Ascending aorta (tissue), 2 donors: Measurements from ENCODE around the gene PRPF6. TPM values are rescaled to one million over a fixed set of nuclear protein-coding genes. Genes with fewer than 3 reads are reported as not detected.

ENCODE experiments used
- DNase-seq, 2 donors: peaks; one replicate each; pipeline ENCODE4 v3.0.0-alpha.2; 2019; ENCODE audit warnings: low spot score in 2 of 2
- H3K27ac ChIP-seq, 2 donors: fragments of 200-600 bp; sonication (generic); one replicate each; pipeline ENCODE4 v1.5.1; 2016 to 2017; ENCODE audit warnings: mild to moderate bottlenecking in 1 of 2
- H3K27me3 ChIP-seq: fragments of 200-600 bp; sonication (generic); one replicate; pipeline ENCODE4 v1.5.1; 2017
- H3K36me3 ChIP-seq, 2 donors: fragments of 200-600 bp; sonication (generic); one replicate each; pipeline ENCODE4 v1.5.1; 2016
- H3K4me1 ChIP-seq, 2 donors: fragments of 200-600 bp; sonication (generic); one replicate each; pipeline ENCODE4 v1.5.1; 2016 to 2017; ENCODE audit warnings: mild to moderate bottlenecking in 1 of 2
- H3K4me3 ChIP-seq, 2 donors: fragments of 200-600 bp; sonication (generic); one replicate each; pipeline ENCODE4 v1.5.1; 2016 to 2017; ENCODE audit warnings: mild to moderate bottlenecking in 1 of 2
- H3K9me3 ChIP-seq, 2 donors: fragments of 200-600 bp; sonication (generic); one replicate each; pipeline ENCODE4 v1.5.1; 2016
- intact Hi-C: fragments of 100-400 bp; cut with DNase I; formaldehyde crosslinking; loops from one replicate; pipeline ENCODE4 v1.15.1; 2023
- total RNA-seq: library from RNA; depleted of rRNA; stranded (reverse); fragments of >200 nt; gene quantifications from one replicate; pipeline ENCODE4 v1.1.0, GENCODE V29; 2016
- TF ChIP-seq, protein P1 (sequence below), 3 experiments: fragments of 200-600 bp in 2 of 3; fragments of 450-650 bp in 1 of 3; sonication (generic) in 2 of 3; IDR thresholded peaks; one replicate each; pipeline ENCODE4 v1.5.1; 2016 to 2019; ENCODE audit warnings: antibody characterized with exemption in 3 of 3, mild to moderate bottlenecking in 1 of 3, moderate library complexity in 1 of 3

The PRPF6 gene
- total RNA-seq, 1 donor from 2014 or later: 33.5 TPM

GRCh38 chr20:63935447-63935846 lies 45.5 kb upstream of the PRPF6 start:
- H3K9me3 ChIP-seq: no peaks in the 10 kb centered on the region
- no peaks in the 10 kb centered on the region for H3K27me3 ChIP-seq
- H3K4me1 ChIP-seq: no peaks in the 10 kb centered on the region
- H3K36me3 ChIP-seq: peaks cover 51 to 77% of the 10 kb centered on the region in 2 donors
- TF ChIP-seq, protein P1, sequence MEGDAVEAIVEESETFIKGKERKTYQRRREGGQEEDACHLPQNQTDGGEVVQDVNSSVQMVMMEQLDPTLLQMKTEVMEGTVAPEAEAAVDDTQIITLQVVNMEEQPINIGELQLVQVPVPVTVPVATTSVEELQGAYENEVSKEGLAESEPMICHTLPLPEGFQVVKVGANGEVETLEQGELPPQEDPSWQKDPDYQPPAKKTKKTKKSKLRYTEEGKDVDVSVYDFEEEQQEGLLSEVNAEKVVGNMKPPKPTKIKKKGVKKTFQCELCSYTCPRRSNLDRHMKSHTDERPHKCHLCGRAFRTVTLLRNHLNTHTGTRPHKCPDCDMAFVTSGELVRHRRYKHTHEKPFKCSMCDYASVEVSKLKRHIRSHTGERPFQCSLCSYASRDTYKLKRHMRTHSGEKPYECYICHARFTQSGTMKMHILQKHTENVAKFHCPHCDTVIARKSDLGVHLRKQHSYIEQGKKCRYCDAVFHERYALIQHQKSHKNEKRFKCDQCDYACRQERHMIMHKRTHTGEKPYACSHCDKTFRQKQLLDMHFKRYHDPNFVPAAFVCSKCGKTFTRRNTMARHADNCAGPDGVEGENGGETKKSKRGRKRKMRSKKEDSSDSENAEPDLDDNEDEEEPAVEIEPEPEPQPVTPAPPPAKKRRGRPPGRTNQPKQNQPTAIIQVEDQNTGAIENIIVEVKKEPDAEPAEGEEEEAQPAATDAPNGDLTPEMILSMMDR (IDR thresholded peaks at IDR 0.05): no peak
- no peak overlapping the region for H3K4me3 ChIP-seq
- DNase-seq: no peak
- no peak overlapping the region for H3K27ac ChIP-seq
- intact Hi-C loops: no loop called here

- Histone ChIP-seq H3K4me3 (no peak overlapping the region), H3K27ac (no peak overlapping the region), H3K9me3 (no peaks in the 10 kb centered on the region), H3K36me3 (peaks cover 38 to 65% of the 10 kb centered on the region in 2 donors), H3K4me1 (no peaks in the 10 kb centered on the region), H3K27me3 (no peaks in the 10 kb centered on the region)
- TF ChIP-seq, protein P1 (IDR thresholded peaks at IDR 0.05): no peak
- intact Hi-C loops: no loop called here
- DNase-seq: no peak
Observed at GRCh38 chr20:63937596-63937995, 43.3 kb upstream of the PRPF6 start.

DNA sequence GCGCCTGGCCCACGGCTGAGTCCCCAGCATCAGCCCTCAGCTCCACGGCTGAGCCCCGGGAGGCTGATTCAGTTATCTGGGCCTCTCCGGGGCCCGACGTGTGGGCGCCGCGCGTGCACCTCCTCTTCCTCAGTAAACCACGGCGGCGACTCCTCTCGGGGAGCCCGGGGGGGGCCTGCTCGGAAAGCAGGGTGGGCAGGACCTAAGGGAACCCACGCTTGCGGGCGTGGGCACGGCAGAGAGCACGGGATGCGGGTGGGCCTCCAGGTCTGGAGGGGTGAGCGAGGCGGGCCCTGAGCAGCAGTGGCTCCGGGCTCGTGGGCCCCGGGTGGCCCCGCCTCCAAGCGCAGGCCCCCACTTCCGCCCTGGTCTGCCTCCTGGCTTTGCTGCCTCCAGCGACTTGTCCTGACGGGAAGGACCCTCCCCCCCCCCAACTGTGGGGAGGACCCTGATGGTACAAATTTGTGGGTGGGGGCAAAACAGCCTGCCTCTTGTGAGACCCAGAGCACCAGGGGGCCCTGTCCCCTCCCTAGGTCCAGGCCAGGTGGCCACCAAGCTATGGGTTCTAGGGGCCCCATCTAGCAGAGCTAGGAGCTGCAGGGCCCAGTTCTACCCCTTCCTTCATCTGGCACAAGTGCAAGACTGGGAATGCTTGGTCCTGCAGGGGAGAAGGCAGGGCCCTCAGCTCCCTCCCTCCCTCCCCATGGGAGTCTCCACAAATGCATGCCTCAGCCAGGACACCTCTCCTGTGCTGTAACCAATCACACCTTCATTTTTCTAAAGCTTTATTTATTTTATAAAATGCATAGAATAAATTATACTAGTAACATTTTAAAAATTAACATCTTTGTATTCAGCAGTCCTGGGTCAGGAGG lies 41.6 kb upstream of the PRPF6 start:
- peaks cover 46 to 76% of the 10 kb centered on the region in 2 donors for H3K36me3 ChIP-seq

GRCh38 chr20:63940071-63940471 lies 40.9 kb upstream of the PRPF6 start:
- no peaks in the 10 kb centered on the region for H3K4me1 ChIP-seq
- intact Hi-C loops: no loop called here
- H3K27me3 ChIP-seq: no peaks in the 10 kb centered on the region
- H3K27ac ChIP-seq: no peak overlapping the region
- no peaks in the 10 kb centered on the region for H3K9me3 ChIP-seq
- TF ChIP-seq, protein P1 (IDR thresholded peaks at IDR 0.05): no peak
- no peak for DNase-seq
- no peak overlapping the region for H3K4me3 ChIP-seq
- peaks cover 49 to 78% of the 10 kb centered on the region in 2 donors for H3K36me3 ChIP-seq

More for the DNA sequence above, 41.6 kb upstream of the PRPF6 start:
- H3K27me3 ChIP-seq: no peaks in the 10 kb centered on the region
- no peaks in the 10 kb centered on the region for H3K4me1 ChIP-seq
- intact Hi-C loops: no loop called here
- DNase-seq: no peak
- TF ChIP-seq, protein P1 (IDR thresholded peaks at IDR 0.05): no peak
- H3K9me3 ChIP-seq: no peaks in the 10 kb centered on the region
- no peak overlapping the region for H3K27ac ChIP-seq
- H3K4me3 ChIP-seq: no peak overlapping the region

- Histone ChIP-seq H3K9me3 (no peaks in the 10 kb centered on the region), H3K4me3 (no peak overlapping the region), H3K27me3 (no peaks in the 10 kb centered on the region), H3K4me1 (no peaks in the 10 kb centered on the region), H3K36me3 (peaks cover 50 to 78% of the 10 kb centered on the region in 2 donors), H3K27ac (no peak overlapping the region)
- intact Hi-C loops: no loop called here
- TF ChIP-seq, protein P1 (IDR thresholded peaks at IDR 0.05): no peak
- no peak for DNase-seq
Observed at GRCh38 chr20:63940472-63941266, 40.3 kb upstream of the PRPF6 start.
